BJ (cell line): Measurements from ENCODE around the gene C4orf50. TPM values are rescaled to one million over a fixed set of nuclear protein-coding genes. Genes with fewer than 3 reads are reported as not detected.

Source experiments
- CTCF ChIA-PET: fragments of 350-600 bp; formaldehyde crosslinking; extraction: SDS; loops from one replicate; lab custom pipeline; 2021; ENCODE audit warnings: antibody characterized with exemption, inconsistent platforms; lab: Yijun Ruan, JAX
- POLR2A ChIA-PET: fragments of 300-600 bp; sonication (Branson Sonifier 250); formaldehyde crosslinking; extraction: SDS; loops from one replicate; lab custom pipeline; 2021; ENCODE audit warnings: antibody characterized with exemption; lab: Charles Lee
- DNase-seq: peaks from one replicate; pipeline ENCODE4 v3.0.0-alpha.2; 2011; ENCODE audit warnings: low read depth
- H3K27me3 ChIP-seq: 2 replicates; pipeline ENCODE4 v1.6.0; 2011; ENCODE audit warnings: low read length; ENCODE audit not compliant: control insufficient read depth, insufficient read depth
- H3K36me3 ChIP-seq: 2 replicates; pipeline ENCODE4 v1.5.1; 2011; ENCODE audit warnings: low read length; ENCODE audit not compliant: control insufficient read depth, insufficient read depth
- H3K4me3 ChIP-seq: 2 replicates; pipeline ENCODE4 v1.5.1; 2011; ENCODE audit warnings: low read depth, mild to moderate bottlenecking, control low read depth, low read length
- polyA plus RNA-seq: library from polyadenylated mRNA; depleted of rRNA; stranded (reverse); fragments of >200 nt; gene quantifications from 2 replicates; pipeline ENCODE4 v1.2.3, GENCODE V29; 2011
- TF ChIP-seq, protein P1 (sequence below): IDR thresholded peaks from 2 replicates; pipeline ENCODE4 v1.5.1; 2011; ENCODE audit warnings: low read depth, mild to moderate bottlenecking, control low read depth, inconsistent platforms, low read length, moderate library complexity; ENCODE audit not compliant: insufficient read depth

C4orf50 gene
- polyA plus RNA-seq, 1 experiment: not detected

DNA sequence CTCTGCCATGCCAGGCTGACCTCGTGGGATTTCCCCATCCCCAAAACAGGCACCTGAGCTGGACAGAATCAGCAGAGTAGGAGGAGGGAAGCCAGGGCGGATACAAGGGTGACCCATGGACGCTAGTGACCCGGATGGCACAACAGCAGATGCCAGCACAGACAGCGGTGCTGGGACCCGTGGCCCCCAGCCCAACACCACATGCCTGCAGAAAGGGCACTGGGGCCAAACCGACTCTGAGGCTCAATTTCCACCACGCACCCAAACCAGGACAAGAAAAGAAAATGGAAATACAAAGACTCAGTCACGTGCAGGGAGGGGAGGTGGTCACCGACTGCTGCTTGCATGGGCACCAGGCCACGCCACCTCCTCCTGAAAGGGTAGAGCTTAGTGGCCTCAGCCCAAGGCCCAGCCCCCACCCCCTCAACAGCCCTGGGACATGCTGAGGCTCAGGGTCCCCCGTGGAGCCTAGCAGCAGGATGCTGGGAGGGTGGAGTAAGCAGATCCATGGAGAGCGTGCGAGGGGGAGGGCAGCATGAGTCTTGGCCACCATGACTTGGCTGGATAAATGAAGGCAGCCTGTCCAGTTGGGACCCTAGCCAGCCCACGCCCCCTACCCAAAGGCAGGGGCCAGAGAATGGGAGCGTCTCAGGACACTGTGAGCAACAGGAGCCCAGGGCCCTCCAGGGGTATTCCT, 47.7 kb downstream of the C4orf50 start:
- TF ChIP-seq, protein P1, sequence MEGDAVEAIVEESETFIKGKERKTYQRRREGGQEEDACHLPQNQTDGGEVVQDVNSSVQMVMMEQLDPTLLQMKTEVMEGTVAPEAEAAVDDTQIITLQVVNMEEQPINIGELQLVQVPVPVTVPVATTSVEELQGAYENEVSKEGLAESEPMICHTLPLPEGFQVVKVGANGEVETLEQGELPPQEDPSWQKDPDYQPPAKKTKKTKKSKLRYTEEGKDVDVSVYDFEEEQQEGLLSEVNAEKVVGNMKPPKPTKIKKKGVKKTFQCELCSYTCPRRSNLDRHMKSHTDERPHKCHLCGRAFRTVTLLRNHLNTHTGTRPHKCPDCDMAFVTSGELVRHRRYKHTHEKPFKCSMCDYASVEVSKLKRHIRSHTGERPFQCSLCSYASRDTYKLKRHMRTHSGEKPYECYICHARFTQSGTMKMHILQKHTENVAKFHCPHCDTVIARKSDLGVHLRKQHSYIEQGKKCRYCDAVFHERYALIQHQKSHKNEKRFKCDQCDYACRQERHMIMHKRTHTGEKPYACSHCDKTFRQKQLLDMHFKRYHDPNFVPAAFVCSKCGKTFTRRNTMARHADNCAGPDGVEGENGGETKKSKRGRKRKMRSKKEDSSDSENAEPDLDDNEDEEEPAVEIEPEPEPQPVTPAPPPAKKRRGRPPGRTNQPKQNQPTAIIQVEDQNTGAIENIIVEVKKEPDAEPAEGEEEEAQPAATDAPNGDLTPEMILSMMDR: no peak
- Histone ChIP-seq H3K27me3 (no peaks in the 10 kb centered on the region), H3K4me3 (no peak overlapping the region), H3K36me3 (no peaks in the 10 kb centered on the region)
- ChIA-PET CTCF (no interaction called here), POLR2A (no interaction called here)
- no peak for DNase-seq

DNA sequence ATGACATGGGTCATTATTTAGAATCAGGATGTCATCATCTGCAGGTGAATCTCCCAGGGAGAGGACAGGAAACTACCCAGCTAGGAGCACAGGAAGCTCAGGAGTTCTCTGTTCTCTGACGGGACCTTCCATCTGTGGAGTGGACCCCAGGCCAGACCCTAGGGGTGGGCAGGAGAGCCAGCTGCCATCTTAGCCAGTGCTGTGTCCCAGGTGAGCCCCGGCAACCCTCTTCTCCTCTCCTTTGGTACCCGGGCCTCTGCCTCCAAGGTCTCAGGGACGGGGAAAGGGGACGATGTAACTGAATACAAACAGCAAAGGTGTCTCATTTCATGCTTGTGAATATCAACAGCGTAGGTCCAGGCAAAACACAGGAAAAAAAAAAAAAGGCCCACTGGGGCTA, 48.5 kb downstream of the C4orf50 start:
- Histone ChIP-seq H3K36me3 (no peaks in the 10 kb centered on the region), H3K4me3 (no peak overlapping the region), H3K27me3 (no peaks in the 10 kb centered on the region)
- POLR2A ChIA-PET: no interaction called here
- TF ChIP-seq, protein P1: no peak
- no peak for DNase-seq
- CTCF ChIA-PET: no interaction called here

DNA sequence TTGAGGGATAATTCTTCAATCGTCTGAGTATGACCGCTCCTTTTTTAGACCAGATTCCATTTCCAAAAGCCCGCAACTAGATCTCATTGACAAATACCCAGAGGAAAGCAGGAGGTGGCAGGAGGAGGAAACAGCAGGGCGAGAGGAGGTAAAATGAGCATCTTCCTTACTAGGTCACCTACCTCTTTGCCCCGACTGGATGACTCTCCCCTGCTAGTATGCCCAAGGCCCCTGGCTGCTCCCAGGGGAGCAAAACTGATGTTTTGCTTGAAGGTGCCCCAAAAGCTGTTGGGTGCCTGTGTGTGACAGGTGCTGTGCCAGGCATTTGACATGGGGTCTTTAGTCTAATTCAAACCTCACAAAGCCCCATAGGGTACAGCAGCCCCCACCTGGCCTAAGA, 48.9 kb downstream of the C4orf50 start:
- H3K36me3 ChIP-seq: no peaks in the 10 kb centered on the region
- TF ChIP-seq, protein P1: no peak
- H3K4me3 ChIP-seq: no peak overlapping the region
- no peak for DNase-seq
- ChIA-PET POLR2A (no interaction called here), CTCF (no interaction called here)
- H3K27me3 ChIP-seq: no peaks in the 10 kb centered on the region

DNA sequence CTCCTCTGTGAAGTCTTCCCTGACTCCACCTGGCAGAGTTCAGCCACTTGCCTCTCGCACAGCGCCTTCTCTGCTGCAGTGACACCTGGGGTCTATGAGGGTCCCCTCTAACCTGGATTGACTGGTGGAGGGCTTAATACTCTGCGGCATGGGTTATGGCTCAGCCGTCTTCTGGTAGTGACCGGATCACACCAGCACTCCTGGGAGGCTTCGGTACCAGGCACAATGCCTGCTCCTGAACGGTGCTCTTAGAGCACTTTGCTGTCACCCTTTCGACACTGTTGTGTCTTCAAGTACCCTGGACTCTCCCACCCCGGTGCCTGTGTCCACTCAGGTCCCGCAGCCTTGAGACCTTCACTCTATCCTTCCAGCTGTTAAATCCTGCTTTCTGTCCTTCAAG, 50.0 kb downstream of the C4orf50 start:
- Histone ChIP-seq H3K4me3 (no peak overlapping the region), H3K27me3 (no peaks in the 10 kb centered on the region), H3K36me3 (no peaks in the 10 kb centered on the region)
- TF ChIP-seq, protein P1: no peak
- no peak for DNase-seq
- CTCF ChIA-PET: no interaction called here
- POLR2A ChIA-PET: no interaction called here

DNA sequence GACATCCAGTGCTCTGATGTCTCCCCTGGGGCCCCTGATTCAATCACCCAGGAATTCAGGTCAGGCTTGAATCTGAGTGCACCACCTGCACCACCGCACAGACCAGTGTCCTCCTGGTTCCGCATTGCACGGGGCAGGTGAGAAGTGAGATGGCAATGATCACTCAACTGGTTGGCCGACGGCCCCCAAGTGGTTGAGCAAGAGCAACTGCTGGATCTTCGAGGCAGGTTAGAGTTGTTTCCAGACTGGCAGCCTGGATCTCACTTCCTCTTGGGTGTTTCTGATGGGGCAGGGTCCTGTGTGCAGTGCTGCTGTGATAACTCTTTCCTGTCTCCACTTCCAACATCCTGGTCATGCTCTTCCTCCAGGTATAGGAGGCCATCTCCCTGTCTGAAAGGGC, 50.4 kb downstream of the C4orf50 start:
- no peak for DNase-seq
- H3K4me3 ChIP-seq: no peak overlapping the region
- H3K36me3 ChIP-seq: no peaks in the 10 kb centered on the region
- H3K27me3 ChIP-seq: no peaks in the 10 kb centered on the region
- ChIA-PET POLR2A (no interaction called here), CTCF (no interaction called here)
- TF ChIP-seq, protein P1: no peak
